PC-9 (cell line): Measurements from ENCODE around the gene CFAP20DC. TPM values are rescaled to one million over a fixed set of nuclear protein-coding genes. Genes with fewer than 3 reads are reported as not detected.
"Not testable (repeated sequence)": the region's sequence is repeated elsewhere in the genome, so short reads cannot be mapped to it uniquely, and the experiment has no call there.

Experiments
- BruUV-seq: library from RNA; stranded (reverse); fragments of 400-500 nt; replicated peaks from 2 replicates; lab custom pipeline; 2021; lab: Mats Ljungman, UMichigan
- CTCF ChIA-PET: fragments of 300-600 bp; sonication (Branson Sonifier 250); formaldehyde crosslinking; loops from one replicate; lab custom pipeline; 2022; ENCODE audit warnings: antibody characterized with exemption; lab: Charles Lee
- POLR2A ChIA-PET: fragments of 300-600 bp; sonication (Branson Sonifier 250); formaldehyde crosslinking; loops from one replicate; lab custom pipeline; 2022; ENCODE audit warnings: antibody characterized with exemption; ENCODE audit not compliant: unreplicated experiment; lab: Charles Lee
- DNase-seq, 2 experiments: peaks; one replicate each; pipeline versions ENCODE4 v3.0.0 to v3.0.0-alpha.2; 2015 to 2022; ENCODE audit warnings: mixed read lengths in 1 of 2
- H2AFZ ChIP-seq: fragments of 200-600 bp; sonication (generic); 2 replicates; pipeline ENCODE4 v1.8.1; 2017; ENCODE audit warnings: antibody characterized with exemption
- H3F3A ChIP-seq: fragments of 200-600 bp; sonication (generic); 2 replicates; pipeline ENCODE4 v1.8.1; 2017; ENCODE audit warnings: antibody characterized with exemption, mild to moderate bottlenecking, low read depth; ENCODE audit not compliant: insufficient read depth
- H3K27ac ChIP-seq: fragments of 200-600 bp; sonication (generic); 2 replicates; pipeline ENCODE4 v1.6.1; 2016; ENCODE audit warnings: mixed run types
- H3K27me3 ChIP-seq: fragments of 200-600 bp; sonication (generic); 2 replicates; pipeline ENCODE4 v1.6.1; 2016; ENCODE audit warnings: low read depth, mixed run types; ENCODE audit not compliant: insufficient read depth
- H3K36me3 ChIP-seq: fragments of 200-600 bp; sonication (generic); 2 replicates; pipeline ENCODE4 v1.6.1; 2016; ENCODE audit warnings: low read depth, mixed run types
- H3K4me1 ChIP-seq: fragments of 200-600 bp; sonication (generic); replicated peaks from 2 replicates; pipeline ENCODE4 v1.6.1; 2016; ENCODE audit warnings: mixed run types; ENCODE audit not compliant: insufficient read depth
- H3K4me2 ChIP-seq: fragments of 200-600 bp; sonication (generic); 2 replicates; pipeline ENCODE4 v1.6.1; 2017; ENCODE audit warnings: mixed run types
- H3K4me3 ChIP-seq: fragments of 200-600 bp; sonication (generic); 2 replicates; pipeline ENCODE4 v1.6.1; 2016; ENCODE audit warnings: mixed run types
- H3K79me2 ChIP-seq: fragments of 200-600 bp; sonication (generic); 2 replicates; pipeline ENCODE4 v1.6.1; 2017; ENCODE audit warnings: low read depth, mixed run types
- H3K9me2 ChIP-seq: fragments of 200-600 bp; sonication (generic); 2 replicates; pipeline ENCODE4 v1.8.1; 2017; ENCODE audit warnings: mild to moderate bottlenecking; ENCODE audit not compliant: insufficient read depth
- H3K9me3 ChIP-seq: fragments of 200-600 bp; sonication (generic); 2 replicates; pipeline ENCODE4 v1.8.1; 2016; ENCODE audit warnings: low read depth; ENCODE audit not compliant: insufficient read depth
- H4K20me1 ChIP-seq: fragments of 200-600 bp; sonication (generic); 2 replicates; pipeline ENCODE4 v1.8.1; 2017; ENCODE audit not compliant: insufficient read depth
- CTCF ChIP-seq: fragments of 200-600 bp; sonication (generic); conservative IDR thresholded peaks from 2 replicates; pipeline ENCODE4 v1.6.1; 2017; ENCODE audit warnings: mixed run types, antibody characterized with exemption, mild to moderate bottlenecking, moderate library complexity
- EZH2 ChIP-seq: fragments of 200-600 bp; sonication (generic); IDR thresholded peaks from 2 replicates; pipeline ENCODE4 v1.8.0; 2017; ENCODE audit warnings: antibody characterized with exemption, low read depth
- intact Hi-C: fragments of 100-400 bp; cut with micrococcal nuclease; formaldehyde crosslinking; loops from one replicate; pipeline ENCODE4 v1.10.0; 2022; ENCODE audit not compliant: unreplicated experiment
- total RNA-seq: library from RNA; stranded (reverse); gene quantifications from 2 replicates; pipeline ENCODE4 v1.2.3, GENCODE V29; 2021

Gene CFAP20DC
- total RNA-seq, 1 experiment from 2014 or later = 6.7 TPM

GRCh38 chr3:58824777-58825176, 225.0 kb downstream of the CFAP20DC start:
- H3K79me2 ChIP-seq = no peaks in the 10 kb centered on the region
- no peaks in the 10 kb centered on the region for H3K9me2 ChIP-seq
- H3K4me1 ChIP-seq = no peaks in the 10 kb centered on the region
- no peak overlapping the region for H2AFZ ChIP-seq
- DNase-seq = no peak
- BruUV-seq = no TSS peak
- no peak for TF ChIP-seq EZH2
- no peak for TF ChIP-seq CTCF
- no peak overlapping the region for H3K4me3 ChIP-seq
- no peak overlapping the region for H3K27ac ChIP-seq
- intact Hi-C loops = loop anchor here (10.0 kb wide), 1 partner anchor 230 kb away; the partner anchor contains the start of gene CFAP20DC
- no peaks in the 10 kb centered on the region for H4K20me1 ChIP-seq
- H3K9me3 ChIP-seq = no peaks in the 10 kb centered on the region
- H3F3A ChIP-seq = no peaks in the 10 kb centered on the region
- H3K27me3 ChIP-seq = no peaks in the 10 kb centered on the region
- H3K36me3 ChIP-seq = no peaks in the 10 kb centered on the region
- H3K4me2 ChIP-seq = no peak overlapping the region
- CTCF ChIA-PET = interaction anchor here (0.6 to 1.7 kb wide), 2 partner anchors 616 to 1033 kb away, joined by 4 to 12 read pairs; no protein-coding TSS in a partner anchor
- POLR2A ChIA-PET = no interaction called here

- Histone ChIP-seq H3K27ac (no peak overlapping the region), H3K4me1 (no peaks in the 10 kb centered on the region), H3K9me3 (no peaks in the 10 kb centered on the region), H3K9me2 (no peaks in the 10 kb centered on the region), H3F3A (no peaks in the 10 kb centered on the region), H3K4me3 (no peak overlapping the region), H4K20me1 (no peaks in the 10 kb centered on the region), H3K4me2 (no peak overlapping the region), H3K79me2 (no peaks in the 10 kb centered on the region), H2AFZ (no peak overlapping the region), H3K27me3 (no peaks in the 10 kb centered on the region), H3K36me3 (no peaks in the 10 kb centered on the region)
- intact Hi-C loops = loop anchor here (10.0 kb wide), 1 partner anchor 231 kb away; the partner anchor contains the start of gene CFAP20DC
- DNase-seq = peak in 1 of 2 experiments; percentile 37
- POLR2A ChIA-PET = no interaction called here
- no peak for TF ChIP-seq EZH2
- TF ChIP-seq CTCF = peak; percentile 70
- CTCF ChIA-PET = interaction anchor here (0.6 to 1.7 kb wide), 2 partner anchors 616 to 1033 kb away, joined by 4 to 12 read pairs; no protein-coding TSS in a partner anchor
- no TSS peak for BruUV-seq
These were observed 225.5 kb downstream of the CFAP20DC start for GRCh38 chr3:58824285-58824684.

GRCh38 chr3:58806551-58807244, 243.1 kb downstream of the CFAP20DC start:
- H3K27ac ChIP-seq, H3K4me1 ChIP-seq, intact Hi-C loops, BruUV-seq, CTCF ChIA-PET, DNase-seq, H3K9me3 ChIP-seq, H3K4me2 ChIP-seq, H3K79me2 ChIP-seq, H3K9me2 ChIP-seq, H3F3A ChIP-seq, H2AFZ ChIP-seq, POLR2A ChIA-PET, H4K20me1 ChIP-seq, H3K36me3 ChIP-seq, H3K27me3 ChIP-seq, H3K4me3 ChIP-seq: not testable (repeated sequence)
